GM19193 (cell line): ENCODE results near the gene NUDT1.

Source experiments
- POLR2A ChIP-seq: IDR thresholded peaks from 4 replicates; pipeline ENCODE4 v1.6.1; 2011; ENCODE audit not compliant: insufficient read depth, insufficient read length; ENCODE audit errors: extremely low read depth

NUDT1 gene

DNA sequence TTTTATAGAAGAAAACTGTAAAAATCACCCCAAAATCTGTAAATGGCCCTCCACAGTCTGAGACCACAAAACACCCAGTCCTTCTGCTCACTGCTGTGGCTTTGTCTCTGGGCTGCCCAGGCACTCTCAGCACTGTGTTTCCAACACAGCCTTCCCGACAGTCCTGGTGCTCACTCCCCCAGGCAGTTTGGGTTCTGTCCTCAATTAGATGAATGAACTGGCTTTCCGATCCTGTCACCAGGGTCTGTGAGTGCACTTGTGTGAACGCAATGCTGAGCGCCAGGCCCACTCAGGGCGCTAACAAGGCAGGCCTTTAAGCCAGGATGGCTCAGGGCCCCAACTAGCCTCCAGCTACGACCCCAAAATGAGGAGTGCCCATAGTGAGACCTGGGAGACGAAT is 12.6 kb upstream of the NUDT1 start:
- no peak for TF ChIP-seq POLR2A

- TF ChIP-seq POLR2A: no peak
Measured at GRCh38 chr7:2230226-2230625, 11.8 kb upstream of the NUDT1 start.

DNA sequence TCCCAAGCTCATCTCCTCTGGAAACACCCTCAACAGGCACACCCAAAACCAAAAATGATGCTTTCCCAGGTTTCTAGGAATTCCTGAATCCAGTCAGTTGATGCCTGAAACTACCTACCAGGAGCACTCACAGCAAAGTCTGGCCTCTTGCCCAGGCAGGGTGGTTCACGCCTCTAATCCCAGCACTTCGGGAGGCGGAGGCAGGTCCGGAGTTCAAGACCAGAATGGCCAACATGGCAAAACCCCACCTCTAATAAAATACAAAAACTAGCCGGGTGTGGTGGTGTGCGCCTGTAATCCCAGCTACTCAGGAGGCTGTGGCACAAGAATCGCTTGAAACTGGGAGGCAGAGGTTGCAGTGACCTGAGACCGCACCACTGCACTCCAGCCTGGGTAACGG is 11.1 kb upstream of the NUDT1 start:
- TF ChIP-seq POLR2A: no peak

- no peak for TF ChIP-seq POLR2A
Measured at GRCh38 chr7:2231992-2232765, 9.8 kb upstream of the NUDT1 start.

DNA sequence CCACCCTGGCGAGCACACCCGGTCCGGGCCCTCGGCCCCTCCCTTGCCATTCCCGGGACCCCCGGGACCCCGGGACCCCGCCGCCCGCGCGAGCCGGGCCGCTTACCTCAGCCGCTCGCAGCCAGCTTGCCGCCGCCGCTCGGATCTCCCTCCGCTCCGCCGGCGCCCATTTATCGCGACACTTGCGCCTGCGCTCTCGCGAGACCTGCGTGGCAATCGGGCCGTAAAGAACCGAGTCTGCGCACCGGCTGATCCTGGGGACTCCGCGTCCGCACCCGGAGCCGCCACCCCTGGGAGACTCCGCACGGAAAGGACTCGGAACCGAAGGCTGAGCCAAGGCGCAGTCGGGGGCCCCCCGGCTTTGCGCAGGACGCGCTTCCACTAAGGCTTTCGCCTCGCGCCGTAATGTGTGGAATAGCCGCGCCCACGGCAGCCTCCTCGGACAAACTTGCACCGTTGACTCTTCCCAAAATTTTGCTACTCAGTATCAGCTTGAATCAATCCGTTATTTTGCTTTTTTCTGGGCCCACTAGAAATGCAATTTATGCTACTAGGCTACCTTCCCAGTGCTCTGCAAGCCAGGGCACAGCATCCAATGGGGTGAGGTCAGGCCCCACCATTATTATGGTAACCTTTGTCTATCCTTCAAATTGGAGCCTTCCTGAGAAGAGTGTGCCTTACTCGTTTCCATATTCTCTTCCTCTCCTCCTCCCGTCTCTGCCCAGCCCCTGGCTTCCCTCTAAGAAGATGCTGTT is 9.1 kb upstream of the NUDT1 start, which contains the start of gene MAD1L1:
Gene MAD1L1, minus strand, starts transcription at position 180 of the 755 bp plus-strand sequence. CDS start 2,812 bp downstream, outside the sequence.
- TF ChIP-seq POLR2A: peak; percentile 82

DNA sequence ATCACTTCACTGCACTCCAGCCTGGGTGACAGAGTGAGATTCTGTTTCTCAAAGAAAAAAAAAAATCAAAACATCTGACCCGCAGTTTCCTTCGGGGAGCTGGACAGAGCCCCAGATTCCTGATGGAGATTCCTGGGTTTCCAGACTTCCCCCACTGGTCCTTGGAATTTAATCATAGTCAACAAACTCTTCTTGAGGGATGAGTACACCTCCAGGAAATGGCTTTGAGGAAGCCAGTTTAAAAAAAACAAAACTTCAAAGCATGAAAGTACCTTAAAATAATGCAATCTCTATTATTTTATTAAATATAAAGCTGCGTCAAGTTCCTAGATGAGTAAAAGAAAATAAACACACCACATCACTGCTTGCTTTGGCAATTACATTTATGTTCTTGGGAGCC is 8.1 kb upstream of the NUDT1 start:
- TF ChIP-seq POLR2A: no peak

DNA sequence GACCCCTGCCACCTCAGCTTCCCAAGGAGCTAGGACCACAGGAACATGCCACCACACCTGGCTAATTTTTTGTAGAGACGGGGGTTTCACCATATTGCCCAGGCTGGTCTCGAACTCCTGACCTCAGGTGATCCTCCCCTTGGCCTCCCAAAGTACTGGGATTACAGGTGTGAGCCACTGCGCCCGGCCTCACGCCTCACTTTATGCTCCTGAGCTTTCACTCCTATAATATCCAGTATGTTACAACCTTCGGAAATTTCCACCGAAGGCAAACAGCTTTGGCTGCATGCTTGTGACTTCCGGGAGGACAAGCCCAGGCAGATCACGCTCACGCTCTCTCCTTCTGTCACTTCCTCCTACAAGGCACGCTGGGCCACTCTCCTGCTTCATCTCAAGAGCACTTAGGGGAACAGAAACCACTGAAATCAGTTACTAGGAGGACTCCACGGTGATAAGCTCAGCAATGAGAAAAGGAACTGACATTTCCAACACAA is 4.9 kb upstream of the NUDT1 start:
- TF ChIP-seq POLR2A: peak; percentile 47

GRCh38 chr7:2239242-2239641 is 2.8 kb upstream of the NUDT1 start:
- no peak for TF ChIP-seq POLR2A

DNA sequence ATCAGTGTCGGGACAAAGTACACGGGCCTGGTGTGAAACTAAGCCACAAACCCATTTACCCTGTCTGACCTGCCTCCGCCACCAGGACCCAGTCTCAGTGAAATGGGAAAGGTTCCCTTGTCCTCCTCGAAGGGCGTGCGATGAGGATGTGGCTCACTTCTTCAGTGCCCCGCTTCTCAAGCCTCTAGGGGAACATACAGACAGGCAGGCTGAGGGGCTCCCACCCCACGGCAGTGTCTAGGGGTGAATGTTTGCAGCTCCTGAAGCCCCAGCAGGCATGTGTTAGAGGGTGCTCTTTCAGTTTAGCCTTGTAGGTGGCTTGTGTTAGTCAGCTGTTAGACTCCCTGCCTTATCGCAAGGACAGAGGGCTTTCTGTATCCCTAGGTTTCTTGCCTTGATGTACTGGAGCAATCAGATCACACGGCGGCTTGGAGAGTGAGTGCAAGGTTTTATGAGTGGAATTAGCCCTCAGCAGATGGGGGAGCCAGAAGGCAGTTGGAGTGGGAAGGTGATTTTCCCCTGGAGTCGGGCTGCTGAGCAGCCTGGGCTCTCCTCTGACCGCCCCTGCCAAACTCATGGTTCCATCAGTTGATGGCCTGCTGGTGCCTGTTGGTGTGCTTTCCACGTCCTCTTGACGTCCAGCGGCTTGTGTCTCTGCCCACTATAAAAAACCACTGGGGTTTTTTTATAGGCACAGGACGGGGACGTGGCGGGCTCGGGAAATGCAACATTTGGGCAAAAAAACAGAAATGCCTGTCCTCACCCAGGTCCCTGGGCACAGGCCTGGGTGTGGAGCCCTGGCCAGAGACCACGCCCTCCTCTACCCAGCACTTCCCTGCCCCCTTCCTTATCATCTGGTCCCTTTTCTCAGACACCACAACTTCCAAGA is 759 bp downstream of the NUDT1 start:
- no peak for TF ChIP-seq POLR2A

DNA sequence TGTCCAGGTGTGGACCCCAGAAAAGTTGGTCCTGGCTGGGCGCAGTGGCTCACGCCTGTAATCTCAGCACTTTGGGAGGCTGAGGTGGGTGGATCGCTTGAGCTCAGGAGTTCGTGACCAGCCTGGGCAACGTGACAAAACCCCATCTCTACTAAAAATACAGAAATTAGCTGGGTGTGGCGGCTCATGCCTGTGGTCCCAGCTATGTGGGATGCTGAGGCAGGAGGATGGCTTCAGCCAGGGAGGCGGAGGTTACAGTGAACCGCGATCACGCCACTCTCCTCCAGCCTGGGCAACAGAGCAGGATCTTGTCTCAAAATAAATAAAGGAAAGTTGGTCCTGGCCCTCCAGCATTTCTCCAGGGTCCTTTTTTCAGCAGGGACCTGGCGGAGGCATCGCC is 1.4 kb downstream of the NUDT1 start:
- no peak for TF ChIP-seq POLR2A

- no peak for TF ChIP-seq POLR2A
Measured at GRCh38 chr7:2244404-2244995, 2.5 kb downstream of the NUDT1 start.

GRCh38 chr7:2245883-2246675 is 4.1 kb downstream of the NUDT1 start:
- no peak for TF ChIP-seq POLR2A

GRCh38 chr7:2247141-2247995 is 5.3 kb downstream of the NUDT1 start:
- TF ChIP-seq POLR2A: no peak
